CD14-positive monocyte (primary cell): ENCODE measurements around the gene SPDL1. TPM values are rescaled to one million over a fixed set of nuclear protein-coding genes. Genes with fewer than 3 reads are reported as not detected.
A peak's percentile ranks its signal among the peaks of the same experiment; 100 is the strongest.

Source experiments
- DNase-seq, 3 donors: peaks; one replicate each; pipeline ENCODE4 v3.0.0-alpha.2; 2011 to 2022
- H2AFZ ChIP-seq: 2 replicates; pipeline ENCODE4 v1.6.0; 2012; ENCODE audit warnings: mild to moderate bottlenecking, low read depth, low read length, inconsistent platforms; ENCODE audit not compliant: insufficient read depth, poor library complexity, severe bottlenecking
- H3K27ac ChIP-seq, 2 donors: 1 replicate in 1 of 2; 2 replicates in 1 of 2; pipeline ENCODE4 v1.5.1; 2012 to 2013; ENCODE audit warnings: low read length in 2 of 2, control low read depth in 1 of 2, inconsistent platforms in 1 of 2, low read depth in 1 of 2, mild to moderate bottlenecking in 1 of 2
- H3K27me3 ChIP-seq, 2 donors: one replicate each; pipeline versions ENCODE4 v1.6.0 to v1.6.1; 2011 to 2013; ENCODE audit warnings: low read length in 2 of 2; ENCODE audit not compliant: control insufficient read depth in 2 of 2, insufficient read depth in 2 of 2
- H3K36me3 ChIP-seq, 2 donors: replicated peaks in 1 of 2; 1 replicate in 1 of 2; 2 replicates in 1 of 2; pipeline versions ENCODE4 v1.5.1 to v1.6.1; 2012 to 2013; ENCODE audit warnings: low read length in 2 of 2, control low read depth in 1 of 2, inconsistent platforms in 1 of 2, mild to moderate bottlenecking in 1 of 2; ENCODE audit not compliant: insufficient read depth in 2 of 2, control insufficient read depth in 1 of 2
- H3K4me1 ChIP-seq, 2 donors: 1 replicate in 1 of 2; 2 replicates in 1 of 2; pipeline versions ENCODE4 v1.5.1 to v1.6.1; 2012 to 2013; ENCODE audit warnings: low read length in 2 of 2, control low read depth in 1 of 2, inconsistent platforms in 1 of 2, mild to moderate bottlenecking in 1 of 2, moderate library complexity in 1 of 2; ENCODE audit not compliant: insufficient read depth in 2 of 2, control insufficient read depth in 1 of 2
- H3K4me2 ChIP-seq: replicated peaks from 2 replicates; pipeline ENCODE3; 2012; ENCODE audit warnings: low read length, moderate library complexity, mild to moderate bottlenecking; ENCODE audit not compliant: poor library complexity, severe bottlenecking; ENCODE audit errors: extremely low read depth
- H3K4me3 ChIP-seq, 3 experiments: fragments of 200-600 bp in 1 of 3; sonication (generic) in 1 of 3; replicated peaks in 1 of 3; 1 replicate in 2 of 3; 2 replicates in 1 of 3; pipeline ENCODE4 v1.5.1; 2011 to 2013; ENCODE audit warnings: low read length in 3 of 3, mild to moderate bottlenecking in 3 of 3, control low read depth in 2 of 3, low read depth in 2 of 3, inconsistent platforms in 1 of 3, moderate library complexity in 1 of 3
- H3K79me2 ChIP-seq: 2 replicates; pipeline ENCODE4 v1.6.0; 2012; ENCODE audit warnings: mild to moderate bottlenecking, control low read depth, inconsistent platforms, low read length, moderate library complexity; ENCODE audit not compliant: insufficient read depth
- H3K9ac ChIP-seq: 2 replicates; pipeline ENCODE4 v1.6.0; 2017; ENCODE audit warnings: low read length, mild to moderate bottlenecking; ENCODE audit not compliant: insufficient read depth, poor library complexity, severe bottlenecking
- H3K9me3 ChIP-seq, 2 donors: replicated peaks in 1 of 2; 1 replicate in 1 of 2; 2 replicates in 1 of 2; pipeline versions ENCODE4 v1.5.1 to v1.6.1; 2012 to 2013; ENCODE audit warnings: low read length in 2 of 2, control low read depth in 1 of 2; ENCODE audit not compliant: control insufficient read depth in 1 of 2, insufficient read depth in 1 of 2
- H4K20me1 ChIP-seq: 2 replicates; pipeline ENCODE4 v1.6.0; 2012; ENCODE audit warnings: mild to moderate bottlenecking, low read length, control low read depth, moderate library complexity; ENCODE audit not compliant: insufficient read depth
- H3K27ac Mint-ChIP-seq, 7 donors: one replicate each; pipeline ENCODE4 v1.8.0; 2020; ENCODE audit warnings: mild to moderate bottlenecking in 7 of 7, mixed read lengths in 7 of 7, moderate library complexity in 6 of 7, inconsistent platforms in 2 of 7
- H3K27me3 Mint-ChIP-seq, 3 donors: one replicate each; pipeline ENCODE4 v1.8.0; 2021 to 2022; ENCODE audit warnings: low read depth in 3 of 3, mild to moderate bottlenecking in 3 of 3, mixed read lengths in 3 of 3, moderate library complexity in 3 of 3, inconsistent platforms in 1 of 3
- H3K36me3 Mint-ChIP-seq, 2 donors: one replicate each; pipeline ENCODE4 v1.8.0; 2020; ENCODE audit warnings: mixed read lengths in 2 of 2, inconsistent platforms in 1 of 2, mild to moderate bottlenecking in 1 of 2
- H3K4me1 Mint-ChIP-seq: one replicate; pipeline ENCODE4 v1.8.0; 2020; ENCODE audit warnings: mild to moderate bottlenecking, mixed read lengths
- H3K4me3 Mint-ChIP-seq, 2 donors: one replicate each; pipeline ENCODE4 v1.8.0; 2020; ENCODE audit warnings: mild to moderate bottlenecking in 2 of 2, mixed read lengths in 2 of 2, moderate library complexity in 1 of 2
- H3K9me3 Mint-ChIP-seq, 7 donors: one replicate each; pipeline ENCODE4 v1.8.0; 2020 to 2022; ENCODE audit warnings: mixed read lengths in 7 of 7, mild to moderate bottlenecking in 6 of 7, moderate library complexity in 6 of 7, inconsistent platforms in 2 of 7
- WGBS: methylation state at CpG from one replicate; pipeline ENCODE4 v1.1.5; 2013; ENCODE audit warnings: missing lambda C conversion rate; ENCODE audit not compliant: insufficient coverage; 5-methylcytosine and 5-hydroxymethylcytosine counted together
- intact Hi-C, 2 donors: fragments of 100-400 bp; cut with micrococcal nuclease; formaldehyde crosslinking; loops; one replicate each; pipeline versions ENCODE4 v1.15.0 to v1.15.1; 2023
- polyA plus RNA-seq, 3 donors: library from polyadenylated mRNA; depleted of rRNA in 1 of 3; unstranded in 2 of 3; stranded (reverse) in 1 of 3; fragments of 300-500 nt in 2 of 3; fragments of >200 nt in 1 of 3; fragmentation: Illumina TruSeq in 2 of 3; gene quantifications; 1 replicate in 2 of 3; 2 replicates in 1 of 3; pipeline ENCODE4 v1.2.3, GENCODE V29; 2012 to 2021
- TF ChIP-seq, protein P1 (sequence below): fragments of 200-600 bp; IDR thresholded peaks from one replicate; pipeline ENCODE4 v1.8.0; 2022; ENCODE audit warnings: antibody characterized with exemption, mild to moderate bottlenecking

SPDL1 gene
- polyA plus RNA-seq, 3 donors, result 1.4 to 1.6 (median 1.6) TPM

DNA sequence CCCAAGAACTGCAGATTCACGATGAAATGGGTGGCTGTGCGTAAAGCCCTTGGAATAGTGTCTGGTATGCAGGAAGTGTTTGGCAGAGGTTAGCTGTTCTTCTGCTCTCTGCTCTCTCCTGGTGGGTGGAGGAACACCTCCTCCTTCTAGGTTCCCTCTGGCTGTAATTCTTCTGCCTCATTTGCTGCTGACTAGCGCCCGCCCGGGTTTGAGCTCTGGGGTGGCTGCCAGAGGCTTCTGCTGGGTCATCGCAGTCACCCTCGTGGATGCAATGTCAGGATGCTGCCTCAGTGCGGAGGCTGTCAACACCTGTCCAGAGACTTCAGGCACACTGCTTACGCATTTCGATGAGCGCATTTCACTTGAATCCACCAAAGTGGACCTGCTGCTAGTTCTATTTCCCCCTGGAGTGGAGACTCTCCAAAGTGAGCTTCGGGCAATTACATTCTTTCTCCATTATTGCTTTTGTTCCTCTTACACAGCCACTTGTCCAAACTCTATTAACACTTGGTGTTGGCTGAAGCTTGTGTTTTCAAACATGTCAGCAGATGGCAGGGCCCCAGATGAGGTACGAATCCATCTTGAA is 65.2 kb downstream of the SPDL1 start:
- TF ChIP-seq, protein P1, sequence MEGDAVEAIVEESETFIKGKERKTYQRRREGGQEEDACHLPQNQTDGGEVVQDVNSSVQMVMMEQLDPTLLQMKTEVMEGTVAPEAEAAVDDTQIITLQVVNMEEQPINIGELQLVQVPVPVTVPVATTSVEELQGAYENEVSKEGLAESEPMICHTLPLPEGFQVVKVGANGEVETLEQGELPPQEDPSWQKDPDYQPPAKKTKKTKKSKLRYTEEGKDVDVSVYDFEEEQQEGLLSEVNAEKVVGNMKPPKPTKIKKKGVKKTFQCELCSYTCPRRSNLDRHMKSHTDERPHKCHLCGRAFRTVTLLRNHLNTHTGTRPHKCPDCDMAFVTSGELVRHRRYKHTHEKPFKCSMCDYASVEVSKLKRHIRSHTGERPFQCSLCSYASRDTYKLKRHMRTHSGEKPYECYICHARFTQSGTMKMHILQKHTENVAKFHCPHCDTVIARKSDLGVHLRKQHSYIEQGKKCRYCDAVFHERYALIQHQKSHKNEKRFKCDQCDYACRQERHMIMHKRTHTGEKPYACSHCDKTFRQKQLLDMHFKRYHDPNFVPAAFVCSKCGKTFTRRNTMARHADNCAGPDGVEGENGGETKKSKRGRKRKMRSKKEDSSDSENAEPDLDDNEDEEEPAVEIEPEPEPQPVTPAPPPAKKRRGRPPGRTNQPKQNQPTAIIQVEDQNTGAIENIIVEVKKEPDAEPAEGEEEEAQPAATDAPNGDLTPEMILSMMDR, result no peak
- Histone ChIP-seq H3K4me1 (peaks cover 75 to 82% of the 10 kb centered on the region in 2 donors), H3K9me3 (no peaks in the 10 kb centered on the region), H3K79me2 (peaks cover 100% of the 10 kb centered on the region), H3K4me3 (peak overlapping the region in 1 of 3 experiments; percentile 76), H3K4me2 (peak overlapping the region; percentile 87), H4K20me1 (peaks cover 95% of the 10 kb centered on the region), H3K36me3 (peaks cover 0 to 25% of the 10 kb centered on the region in 2 donors), H3K27ac (peak overlapping the region; percentile 77 to 93), H2AFZ (no peak overlapping the region), H3K9ac (peak overlapping the region; percentile 54), H3K27me3 (no peaks in the 10 kb centered on the region)
- H3K4me1 Mint-ChIP-seq, result peaks cover 96% of the 10 kb centered on the region
- peaks cover 27 to 47% of the 10 kb centered on the region in 2 donors for H3K36me3 Mint-ChIP-seq
- peak overlapping the region; percentile 78 to 97 (median 93) for H3K27ac Mint-ChIP-seq
- H3K4me3 Mint-ChIP-seq, result peak overlapping the region; percentile 73 to 91
- DNase-seq, result peak in 2 of 3 donors; percentile 34 to 42
- H3K9me3 Mint-ChIP-seq, result no peaks in the 10 kb centered on the region
- H3K27me3 Mint-ChIP-seq, result no peaks in the 10 kb centered on the region
- intact Hi-C loops, result no loop called here
- WGBS, result 33% methylated on average over 11 of the region's 13 CpGs

DNA sequence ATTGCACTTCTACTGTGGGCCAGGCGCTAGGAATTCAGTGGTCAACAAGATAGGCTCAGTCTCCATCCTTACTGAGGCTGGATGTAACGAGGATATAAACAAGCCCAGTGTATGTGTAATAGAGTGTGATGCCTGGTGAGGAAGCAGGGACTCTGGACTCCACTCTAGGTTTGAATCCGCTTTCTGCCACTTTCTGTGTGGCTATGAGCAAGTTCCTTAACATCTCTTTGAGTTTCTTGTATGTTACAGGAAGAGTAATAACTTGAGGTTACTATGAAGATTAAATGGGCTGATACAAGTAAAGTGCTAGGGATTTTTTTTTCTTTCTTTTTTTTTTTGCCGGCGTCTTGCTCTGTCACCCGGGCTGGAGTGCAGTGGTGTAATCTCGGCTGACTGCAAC is 65.9 kb downstream of the SPDL1 start:
- H3K27me3 ChIP-seq, result no peaks in the 10 kb centered on the region
- Mint-ChIP-seq H3K9me3 (no peaks in the 10 kb centered on the region), H3K27me3 (no peaks in the 10 kb centered on the region), H3K4me3 (no peak overlapping the region), H3K36me3 (peaks cover 32 to 52% of the 10 kb centered on the region in 2 donors), H3K4me1 (peaks cover 95% of the 10 kb centered on the region), H3K27ac (peak overlapping the region; percentile 77 to 97 (median 93))
- H3K79me2 ChIP-seq, result peaks cover 100% of the 10 kb centered on the region
- H3K4me3 ChIP-seq, result no peak overlapping the region
- no peak overlapping the region for H3K9ac ChIP-seq
- H3K4me1 ChIP-seq, result peaks cover 80 to 85% of the 10 kb centered on the region in 2 donors
- peaks cover 95% of the 10 kb centered on the region for H4K20me1 ChIP-seq
- no peak overlapping the region for H2AFZ ChIP-seq
- WGBS, result 50% methylated on average over 1 of the region's 7 CpGs
- H3K4me2 ChIP-seq, result peak overlapping the region; percentile 87
- TF ChIP-seq, protein P1, result no peak
- peak overlapping the region; percentile 77 to 93 for H3K27ac ChIP-seq
- peak in 1 of 3 donors; percentile 53 for DNase-seq
- H3K9me3 ChIP-seq, result no peaks in the 10 kb centered on the region
- peaks cover 6 to 31% of the 10 kb centered on the region in 2 donors for H3K36me3 ChIP-seq
- intact Hi-C loops, result no loop called here
